AML-193 (cell line): ENCODE data around the gene KCNA10.

ENCODE experiments used
- DNase-seq, 2 experiments: peaks; one replicate each; lab custom pipeline; 2025; lab: John Stamatoyannopoulos, UW

Gene KCNA10

DNA sequence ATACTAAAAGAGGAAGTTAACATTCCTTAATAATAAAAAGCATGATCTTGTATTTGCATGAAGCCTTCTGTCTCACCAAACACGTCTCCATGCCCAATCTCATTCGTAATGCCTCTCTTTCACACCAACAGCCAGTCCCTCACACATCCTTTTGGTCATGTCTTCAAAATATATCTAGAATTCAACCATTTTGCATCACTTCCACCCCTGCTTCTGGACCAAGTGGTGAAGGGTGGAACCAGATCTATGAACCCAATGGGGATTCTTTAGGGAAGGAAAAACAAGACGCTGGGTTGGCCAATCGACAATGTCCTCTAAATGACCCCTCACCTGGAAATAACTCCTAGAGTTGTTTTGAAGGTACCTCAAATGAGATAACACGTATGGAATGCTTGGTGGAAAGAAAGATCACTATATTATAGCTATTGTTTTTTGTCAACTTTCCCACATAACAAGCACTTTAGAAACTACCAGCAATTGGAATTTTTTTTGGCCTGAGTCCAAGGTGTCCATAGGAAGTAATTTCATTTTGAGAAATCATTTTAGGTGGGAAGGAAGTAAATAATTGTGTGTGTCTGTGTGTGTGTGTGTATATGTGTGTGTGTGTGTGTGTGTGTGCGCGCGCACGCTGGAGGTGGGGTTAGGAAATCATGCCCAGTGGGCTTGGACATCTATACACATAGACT, at the start of gene KCNA10:
TSS of gene KCNA10 (minus strand) at position 51 of the 686 bp plus-strand sequence. CDS start 388 bp downstream, outside the sequence.
- DNase-seq, result no peak

DNA sequence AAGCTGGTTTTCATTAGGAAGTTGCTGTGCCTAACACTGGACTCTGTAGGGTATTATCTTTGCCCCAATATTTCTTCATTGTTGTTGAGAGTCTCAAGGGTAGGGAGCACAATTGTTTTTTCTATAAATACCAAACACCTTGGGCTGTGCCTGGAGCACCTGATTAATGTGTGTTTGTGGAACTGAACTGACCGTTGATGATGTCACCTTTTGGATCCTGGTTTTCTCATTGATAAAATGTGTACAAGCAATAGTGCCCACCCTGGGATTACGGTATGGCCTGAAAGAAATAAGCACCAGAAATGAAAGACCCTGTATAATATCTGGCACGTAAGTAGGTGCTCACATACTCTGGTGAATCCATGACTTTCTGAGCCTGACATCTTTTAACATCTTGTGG, 47.9 kb upstream of the KCNA10 start:
- no peak for DNase-seq

DNA sequence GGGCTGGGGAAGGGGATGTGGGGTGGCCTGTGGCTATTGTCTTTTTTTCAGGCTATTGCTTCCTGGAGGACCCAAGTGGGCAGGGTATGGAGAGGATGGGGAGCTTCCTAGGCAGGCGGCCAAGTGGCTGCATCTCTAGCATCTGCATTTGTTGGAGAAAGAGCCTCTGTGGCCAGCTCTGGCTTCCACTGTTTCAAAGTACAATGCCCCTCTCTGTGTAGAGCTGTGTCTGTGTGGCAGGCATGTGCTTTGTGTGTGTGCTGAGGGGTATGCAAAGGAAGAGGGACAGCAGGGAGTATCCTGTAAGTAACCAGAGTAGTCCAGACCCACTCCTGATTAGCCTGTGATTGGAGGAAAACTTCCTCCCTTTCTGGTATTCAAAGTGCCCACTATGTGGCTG, 46.6 kb upstream of the KCNA10 start:
- no peak for DNase-seq

- DNase-seq, result no peak
Observed at GRCh38 chr1:110563089-110563488, 44.1 kb upstream of the KCNA10 start.

DNA sequence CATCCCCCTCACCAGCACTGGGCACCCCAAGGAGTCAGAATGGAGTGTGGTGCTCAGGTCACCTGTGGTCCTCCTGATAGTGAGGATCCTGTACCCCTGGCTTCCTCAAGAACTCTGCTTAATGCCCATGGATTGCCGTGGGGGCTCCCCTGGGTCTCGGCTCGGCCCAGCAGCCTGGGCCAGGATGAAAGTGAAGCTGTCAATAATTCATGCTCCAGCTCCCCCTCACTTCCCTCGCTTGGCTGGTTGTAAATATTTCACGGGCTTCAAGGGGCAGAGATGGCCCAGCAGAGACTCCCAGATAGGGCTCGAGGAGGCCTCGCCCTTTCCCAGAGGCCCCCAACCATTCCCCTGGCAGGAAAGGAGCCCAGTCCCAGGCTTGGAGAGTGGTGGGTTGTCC, 42.6 kb upstream of the KCNA10 start:
- DNase-seq, result no peak

DNA sequence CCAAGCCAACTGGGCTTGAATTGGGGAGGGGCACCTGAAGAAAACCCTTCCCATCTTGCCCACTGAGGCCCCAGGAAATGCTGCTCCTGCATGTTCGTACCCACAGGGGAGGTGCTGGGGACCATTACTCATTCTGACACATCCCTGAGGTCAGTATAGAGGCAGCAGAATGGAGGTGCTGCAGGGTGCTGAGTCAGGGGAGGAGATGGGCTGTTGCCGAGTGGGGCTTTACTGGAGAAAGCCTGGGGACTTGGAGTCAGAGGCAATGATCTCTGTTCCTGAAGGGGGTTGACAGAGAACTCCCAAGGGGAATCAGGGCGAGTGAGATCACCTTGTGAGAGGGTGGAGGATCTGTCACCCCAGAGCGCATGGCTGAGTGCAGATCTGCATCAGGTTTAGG, 40.2 kb upstream of the KCNA10 start:
- DNase-seq, result no peak

DNA sequence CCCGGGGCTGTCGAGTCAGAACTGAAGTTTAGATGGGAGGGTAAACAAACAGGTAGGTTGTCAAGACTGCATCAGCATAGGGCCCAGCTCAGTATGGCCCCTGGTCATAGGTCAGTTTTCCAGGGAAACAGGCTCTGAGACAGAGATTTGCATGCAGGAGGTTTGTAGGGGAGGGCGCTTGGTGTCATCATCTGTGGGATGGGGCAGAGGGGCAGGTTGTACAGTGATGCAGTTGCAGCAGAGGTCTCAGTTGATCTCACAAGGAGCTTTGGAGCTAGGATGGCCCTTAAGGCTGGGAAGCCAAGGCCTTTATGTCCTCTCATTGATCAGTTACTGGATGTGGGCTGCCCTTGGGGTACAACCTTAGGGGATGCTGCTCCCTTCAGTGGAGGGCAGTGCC, 38.5 kb upstream of the KCNA10 start:
- no peak for DNase-seq

- DNase-seq, result no peak
Observed at GRCh38 chr1:110556471-110556807, 37.5 kb upstream of the KCNA10 start.

DNA sequence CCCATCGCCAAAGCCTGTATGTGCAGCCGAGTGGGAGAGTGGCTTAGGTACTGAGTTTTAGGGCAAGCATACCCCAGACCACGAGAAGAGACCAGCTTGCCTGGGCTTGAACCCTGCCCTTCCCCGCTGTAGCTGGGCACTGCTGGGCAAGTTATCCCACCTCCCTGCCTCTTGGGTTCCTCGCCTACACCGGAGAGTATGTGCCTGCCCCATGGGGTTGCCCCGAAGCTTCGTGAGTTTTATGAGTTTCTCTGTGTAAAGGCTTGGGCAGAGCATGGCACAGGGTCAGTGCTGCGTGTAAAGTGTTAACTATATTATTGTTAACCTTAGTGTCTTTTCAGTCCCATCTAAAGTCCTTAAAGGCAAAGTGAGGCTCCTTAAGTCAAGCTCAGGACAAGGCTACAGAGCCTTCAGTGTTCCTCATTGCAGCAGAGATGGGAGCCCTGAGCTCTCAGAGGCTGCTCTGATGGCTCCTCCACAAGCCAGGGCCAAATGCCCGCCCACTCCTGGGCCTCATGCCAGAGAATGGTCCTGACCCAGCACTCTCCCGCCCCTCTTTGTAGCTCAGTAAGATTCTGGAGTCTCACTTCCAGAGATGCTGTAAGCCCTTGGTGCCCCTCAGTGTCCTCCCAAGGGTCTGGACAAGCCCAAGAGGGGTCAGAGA, 37.0 kb upstream of the KCNA10 start:
- no peak for DNase-seq

GRCh38 chr1:110554871-110555801, 36.2 kb upstream of the KCNA10 start:
- DNase-seq, result no peak

- DNase-seq, result no peak
Observed at GRCh38 chr1:110551278-110551809, 32.4 kb upstream of the KCNA10 start.

DNA sequence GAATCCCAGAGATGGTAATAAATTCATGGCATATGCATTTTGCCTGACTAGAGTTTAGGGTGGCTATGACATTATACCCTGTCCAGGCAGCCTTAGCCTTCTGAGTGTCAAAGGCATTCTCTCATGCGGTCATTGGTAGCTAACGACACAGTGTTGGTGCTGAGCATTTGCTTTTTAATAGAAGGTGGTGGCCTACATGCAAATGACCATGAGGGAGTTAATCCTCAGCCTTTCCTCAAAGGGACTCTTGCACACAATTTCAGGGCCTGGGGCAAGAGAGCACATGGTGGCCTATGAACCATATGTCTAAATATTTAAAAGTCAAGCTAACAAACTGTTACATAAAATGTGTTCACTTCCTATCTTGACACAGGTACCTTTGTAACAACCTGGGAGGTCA, 30.9 kb upstream of the KCNA10 start:
- DNase-seq, result no peak

GRCh38 chr1:110548381-110548780, 29.4 kb upstream of the KCNA10 start:
- no peak for DNase-seq

GRCh38 chr1:110547017-110547416, 28.0 kb upstream of the KCNA10 start:
- DNase-seq, result no peak

DNA sequence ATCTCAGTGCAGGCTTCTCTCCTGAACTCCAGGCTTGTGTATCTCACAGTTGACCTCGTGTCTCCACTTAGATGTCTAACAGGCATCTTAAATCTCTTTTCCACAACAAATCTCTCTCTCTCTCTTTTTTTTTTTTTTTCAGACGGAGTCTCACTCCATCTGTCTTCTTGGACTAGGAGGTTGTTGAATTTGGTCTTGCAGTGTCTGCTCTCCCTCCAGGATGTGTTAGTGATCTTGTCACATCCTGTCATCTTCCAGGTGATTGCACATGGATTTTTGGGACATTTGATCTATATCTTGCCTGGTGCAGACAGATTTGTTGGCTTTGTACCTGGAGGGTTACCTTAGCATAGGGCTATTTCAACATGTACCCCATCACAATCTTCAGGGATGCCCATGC, 26.5 kb upstream of the KCNA10 start:
- DNase-seq, result no peak

GRCh38 chr1:110544753-110545152, 25.8 kb upstream of the KCNA10 start:
- no peak for DNase-seq

DNA sequence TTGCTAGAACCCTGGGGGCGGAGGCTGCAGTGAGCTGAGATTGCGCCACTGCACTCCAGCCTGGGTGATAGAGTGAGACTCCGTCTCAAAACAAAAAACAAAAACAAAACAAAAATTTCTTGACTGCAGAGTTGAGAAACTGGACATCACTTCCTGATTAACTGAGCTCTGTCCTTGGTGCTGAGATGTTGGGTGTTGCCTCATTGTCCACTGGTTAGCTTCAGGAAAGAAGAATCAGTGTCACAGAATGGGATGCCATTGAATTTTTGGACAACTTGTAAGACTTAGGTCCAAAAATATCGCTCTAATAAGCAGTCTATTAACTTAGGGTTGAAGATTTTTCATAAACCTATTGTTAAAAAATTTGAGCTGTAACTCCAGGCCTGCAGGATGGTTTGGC, 23.8 kb upstream of the KCNA10 start:
- peak; percentile 16 to 29 for DNase-seq

DNA sequence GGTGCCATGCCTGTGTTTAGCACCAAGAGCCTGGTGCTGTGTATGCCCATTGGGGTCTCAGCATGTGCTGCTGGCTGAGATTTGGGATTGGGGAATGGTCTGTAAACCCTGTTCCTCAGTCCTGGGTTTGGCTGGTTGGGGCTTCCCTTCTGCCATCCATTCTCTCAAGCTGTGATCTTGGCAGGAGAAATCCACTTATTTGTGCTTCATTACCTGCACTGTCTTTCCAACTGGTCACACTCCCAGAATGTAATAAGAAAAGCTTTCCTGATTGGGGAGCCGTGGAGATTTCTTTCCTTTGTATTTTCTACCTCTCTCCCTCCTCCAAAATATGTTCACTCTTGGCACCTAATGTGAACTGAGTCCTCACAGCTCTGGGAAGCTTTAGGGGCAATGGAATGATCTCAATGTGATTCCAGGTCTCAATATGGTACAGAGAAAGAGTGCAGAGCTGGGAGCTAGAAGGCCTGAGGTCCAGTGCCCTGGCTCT, 23.0 kb upstream of the KCNA10 start:
- DNase-seq, result no peak

DNA sequence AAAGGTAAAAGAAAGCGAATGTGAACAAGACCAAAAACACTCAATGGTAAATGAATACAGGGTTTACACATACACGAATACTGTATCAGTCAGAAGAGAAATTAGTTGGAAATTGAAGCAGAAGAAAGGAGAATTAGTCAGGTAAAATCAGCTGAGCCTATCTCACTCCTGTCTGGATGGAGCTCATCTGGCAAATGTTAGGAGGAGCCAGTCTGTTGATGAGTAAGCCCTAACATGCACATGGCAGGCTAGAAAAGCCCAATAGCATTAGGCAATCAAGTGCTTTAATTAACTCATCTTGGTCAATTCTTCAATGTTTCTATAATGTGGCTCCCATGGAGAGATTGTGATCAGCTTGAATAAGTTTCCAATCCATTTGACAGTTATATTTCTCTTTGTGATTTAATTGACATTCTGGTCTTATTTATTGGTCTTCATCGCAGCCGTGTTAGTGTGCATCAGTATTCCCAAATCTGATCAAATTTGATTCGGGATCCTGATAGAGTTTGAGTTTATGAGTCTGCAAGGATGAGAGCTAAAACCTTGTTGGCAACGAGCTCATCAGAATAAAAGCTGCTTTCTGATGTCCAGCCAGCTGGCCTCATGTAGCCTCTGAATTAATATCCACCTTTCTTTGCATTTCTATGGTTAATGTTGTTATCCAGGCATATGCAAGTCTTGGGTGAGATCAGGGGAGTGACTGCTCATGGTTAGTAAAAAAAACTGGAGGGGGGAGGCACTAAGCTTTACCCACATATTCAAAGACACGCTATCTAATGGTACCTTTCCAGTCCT, 22.1 kb upstream of the KCNA10 start:
- DNase-seq, result no peak

DNA sequence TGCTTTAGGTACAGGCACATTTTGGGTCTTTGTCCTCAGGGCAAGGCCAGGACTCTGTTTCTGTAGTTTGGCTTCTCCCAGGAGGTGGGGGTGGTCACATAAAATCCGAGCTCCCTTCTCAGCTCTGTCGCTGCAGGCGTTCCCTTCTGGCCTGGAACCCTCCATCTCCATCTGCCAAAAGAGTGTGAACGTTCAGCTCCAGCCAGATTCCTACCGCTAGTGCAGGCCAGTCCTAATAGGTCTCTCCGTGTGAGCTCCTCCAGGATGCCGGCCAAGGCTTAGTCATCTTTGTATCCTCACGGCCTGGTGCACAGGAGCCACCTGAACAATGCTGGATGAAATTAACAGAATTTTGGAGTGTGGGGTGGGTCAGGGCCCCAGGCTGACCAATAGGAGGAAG, 19.9 kb upstream of the KCNA10 start:
- DNase-seq, result no peak

DNA sequence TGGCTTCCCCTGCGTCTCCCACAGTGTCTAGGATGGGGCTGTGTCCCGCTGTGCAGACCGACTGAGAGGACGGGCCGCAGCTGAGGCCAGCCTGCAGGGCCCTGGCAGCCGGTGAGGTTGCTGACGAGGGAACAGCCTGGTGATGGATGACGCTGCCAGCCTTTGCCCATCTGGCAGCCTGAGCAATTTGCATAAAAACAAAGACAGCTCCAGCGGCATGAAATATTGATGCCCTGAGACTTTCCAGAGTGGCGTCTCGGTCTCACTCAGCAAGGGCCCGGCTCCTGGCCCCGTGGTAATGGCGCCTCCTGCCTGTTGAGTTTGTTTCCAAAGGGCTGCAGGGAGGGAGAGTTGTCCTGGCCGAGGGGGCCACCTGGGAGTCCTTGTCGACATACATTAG, 19.1 kb upstream of the KCNA10 start:
- no peak for DNase-seq

DNA sequence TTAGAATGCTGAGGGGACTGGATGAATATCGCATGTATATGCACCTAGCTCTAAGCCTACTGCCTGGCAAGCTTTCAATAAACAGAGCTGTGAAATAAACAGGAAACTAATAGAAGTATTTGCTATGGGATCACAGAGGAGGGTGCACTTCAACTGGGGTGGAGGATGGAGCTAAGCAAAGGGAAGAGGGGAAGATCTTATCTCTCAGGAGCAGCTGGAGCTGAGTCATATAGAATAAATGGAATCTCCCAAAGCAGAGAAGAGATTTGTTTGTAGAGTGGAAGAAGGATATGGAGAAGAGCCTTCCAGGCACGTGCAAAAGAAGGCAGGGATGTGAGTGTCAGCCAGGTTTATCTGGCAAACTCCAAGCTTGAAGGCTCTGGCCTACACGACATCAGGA, 17.0 kb upstream of the KCNA10 start:
- no peak for DNase-seq
